Measurements from ENCODE around the gene TAF1.

DNA sequence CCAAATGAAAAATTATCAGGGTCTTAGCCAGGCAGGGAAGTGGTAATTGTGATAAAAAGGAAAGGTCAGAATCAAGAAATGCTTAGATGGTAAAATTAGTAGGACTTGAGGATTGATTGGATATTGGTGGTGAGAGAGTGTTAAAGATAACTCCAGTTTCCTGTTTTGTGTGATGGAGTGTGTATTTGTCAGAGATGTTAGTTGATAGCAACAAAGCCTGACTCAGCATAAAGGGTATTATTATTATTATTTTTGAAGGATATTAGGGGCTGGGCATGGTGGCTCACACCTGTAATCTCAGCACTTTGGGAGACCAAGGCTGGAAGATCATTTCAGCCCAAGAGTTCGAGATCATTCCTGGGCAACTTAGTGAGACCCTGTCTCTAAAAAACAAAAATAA lies 143.1 kb downstream of the TAF1 start:
- TF ChIP-seq CTCF (conservative IDR thresholded peaks at IDR 0.05 in 1 of 2, IDR thresholded peaks at IDR 0.05 in 1 of 2; ENCODE audit: extremely low read depth in 1 of 2, insufficient read depth in 1 of 2, low read depth in 1 of 2, low read length in 2 of 2), result no peak
- TF ChIP-seq EZH2 (IDR thresholded peaks at IDR 0.05; ENCODE audit: borderline replicate concordance, low read length), result no peak
